Measurements from ENCODE around the gene CEP104. TPM values are rescaled to one million over a fixed set of nuclear protein-coding genes. Genes with fewer than 3 reads are reported as not detected.

CEP104 gene
- total and polyA plus RNA-seq, 9 of the 15 experiments (the other 6 are each of a cell fraction or from before 2014, with no cell fraction given), result 11.2 to 63.4 (median 42.6) TPM

DNA sequence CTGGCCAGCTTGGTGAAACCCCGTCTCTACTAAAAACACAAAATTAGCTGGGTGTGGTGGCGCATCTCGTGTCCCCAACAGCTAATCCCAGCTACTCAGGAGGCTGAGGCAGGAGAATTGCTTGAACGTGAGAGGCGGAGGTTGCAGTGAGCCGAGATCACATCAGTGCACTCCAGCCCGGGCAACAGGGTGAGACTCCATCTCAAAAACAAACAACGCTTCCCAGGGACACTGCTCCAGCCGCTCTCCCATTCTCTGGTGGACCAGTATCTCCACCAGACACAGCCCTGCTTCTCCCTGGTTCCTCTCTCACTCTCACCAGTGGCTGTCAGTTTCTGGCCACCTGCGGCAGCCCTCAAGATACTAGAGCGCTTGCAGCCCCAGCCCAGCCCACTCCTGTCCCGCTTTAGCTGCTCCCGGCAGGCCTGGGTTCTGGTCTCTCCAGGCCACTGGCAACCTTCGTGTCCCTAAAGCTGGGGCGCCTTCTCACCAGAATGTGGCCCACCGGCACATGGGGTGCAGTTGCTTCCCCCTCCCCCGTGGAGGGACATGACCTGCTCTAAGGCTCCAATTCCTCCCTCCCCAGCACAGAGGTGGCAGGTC, 39.8 kb downstream of the CEP104 start (continued):
- TF ChIP-seq CBFB (CRISPR knock-in tag; IDR thresholded peaks at IDR 0.05), result no peak
- TF ChIP-seq POU5F1 (IDR thresholded peaks at IDR 0.05; ENCODE audit: borderline replicate concordance, low read depth, low read length, partially characterized antibody), result no peak
- TF ChIP-seq SAFB2 (IDR thresholded peaks at IDR 0.05; ENCODE audit: borderline replicate concordance, low read depth, low read length, severe bottlenecking), result no peak
- TF ChIP-seq RNF2 (IDR thresholded peaks at IDR 0.05), result no peak

DNA sequence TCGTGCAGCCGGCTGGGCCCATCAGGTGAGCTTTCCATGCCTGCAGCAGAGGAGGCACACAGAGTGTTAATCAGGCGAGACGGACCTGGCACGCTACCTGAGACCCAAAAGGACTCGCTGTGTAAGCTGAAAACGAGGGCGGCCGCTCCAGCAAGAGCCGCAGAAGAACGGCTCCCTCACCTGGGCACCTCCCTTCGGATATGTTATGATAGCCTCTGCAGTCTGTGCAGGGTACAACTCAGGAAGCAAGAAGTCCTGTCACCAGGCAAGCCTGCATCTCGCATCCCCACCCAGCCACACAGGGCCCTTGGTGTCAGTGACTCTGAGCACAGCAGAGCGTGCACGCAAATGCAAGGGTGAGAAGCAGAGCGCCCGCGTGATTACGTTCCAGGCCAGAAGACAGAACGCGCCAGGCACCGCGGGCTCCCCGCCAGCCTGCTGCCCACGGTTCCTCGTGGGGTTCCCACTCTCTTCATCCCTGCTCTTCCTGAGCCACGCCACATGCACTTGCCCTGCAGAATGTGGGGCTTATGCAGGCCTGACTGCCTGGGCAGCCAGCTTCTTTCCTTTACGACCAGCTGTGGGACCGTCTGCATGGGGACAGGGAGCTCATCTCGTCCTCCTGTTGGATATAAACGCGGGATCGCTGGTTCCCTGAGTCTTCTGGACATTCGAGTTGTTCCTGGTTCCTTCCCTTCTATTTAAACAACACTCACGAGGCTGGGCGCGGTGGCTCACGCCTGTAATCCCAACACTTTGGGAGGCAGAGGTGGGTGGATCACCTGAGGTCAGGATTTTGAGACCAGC, 40.5 kb downstream of the CEP104 start:
- FAIRE-seq (no peak), ATAC-seq (no peak), DNase-seq (ENCODE audit: extremely low read depth in 1 of 4, low spot score in 3 of 4) (no peak)
- Histone ChIP-seq H4K20me1 (replicated peaks; ENCODE audit: control insufficient read depth, insufficient read depth, low read length) (no peaks in the 10 kb centered on the region), H3K27ac (ENCODE audit: extremely low read depth, low read depth, low read length) (no peak overlapping the region), H3K9me1 (ENCODE audit: control insufficient read depth, insufficient read depth, low read length) (no peaks in the 10 kb centered on the region), H3K4me2 (ENCODE audit: insufficient read depth, low read length) (no peak overlapping the region), H3K9ac (ENCODE audit: insufficient read depth in 1 of 2, low read depth in 2 of 2, low read length in 2 of 2) (peak overlapping the region in 1 of 2 experiments; percentile 32; a peak in 1 of 4 replicates), H3K79me2 (ENCODE audit: control insufficient read depth, insufficient read depth, low read length) (no peaks in the 10 kb centered on the region), H3K9me3 (replicated peaks; ENCODE audit: control insufficient read depth, insufficient read depth, low read depth, low read length) (no peaks in the 10 kb centered on the region), H3K27me3 (ENCODE audit: control insufficient read depth in 2 of 2, insufficient read depth in 2 of 2, low read length in 2 of 2) (no peaks in the 10 kb centered on the region), H2AFZ (ENCODE audit: low read depth, low read length) (no peak overlapping the region), H3K4me3 (no peak overlapping the region), H3K36me3 (ENCODE audit: control insufficient read depth, insufficient read depth, low read length) (peaks cover 25% of the 10 kb centered on the region; the same call in 2 of the 3 replicates), H3K4me1 (replicated peaks in 1 of 2; ENCODE audit: control insufficient read depth in 2 of 2, insufficient read depth in 2 of 2, low read length in 2 of 2) (peaks cover 0 to 21% of the 10 kb centered on the region in 2 experiments; a peak in 1 of 5 replicates)
- 83% methylated on average over 38 of the region's 38 CpGs for WGBS (ENCODE audit: insufficient coverage, low coverage, missing lambda C conversion rate)
- CTCF ChIA-PET (ENCODE audit: low intra/inter-chr PET ratio), result no interaction called here
- in situ Hi-C loops (cut with MboI) (no loop called here), intact Hi-C loops (cut with micrococcal nuclease) (no loop called here)
- BruUV-seq (replicated peaks), result no TSS peak
- peak; percentile 53; the same call in 1 of the 2 replicates for TF ChIP-seq POLR2G (IDR thresholded peaks at IDR 0.05; ENCODE audit: low read depth, low read length)
- TF ChIP-seq MED1 (CRISPR knock-in tag; IDR thresholded peaks at IDR 0.05; ENCODE audit: borderline replicate concordance), result no peak
- POLR2A ChIA-PET, result interaction anchor here (0.7 to 1.9 kb wide), 2 partner anchors 13 to 23 kb away, joined by 3 to 8 read pairs; no protein-coding TSS in a partner anchor
